HepG2 (cell line): ENCODE measurements around the gene CENPO.

Experiments used
- CREB1 ChIP-seq, 2 experiments: fragments of 450-650 bp in 1 of 2; IDR thresholded peaks; 2 replicates each; pipeline ENCODE4 v1.6.1; 2016 to 2017; ENCODE audit warnings: control low read depth in 1 of 2, mild to moderate bottlenecking in 1 of 2, missing compliant biosample characterization in 1 of 2, missing genetic modification characterization in 1 of 2
- HMG20B ChIP-seq: conservative IDR thresholded peaks from 2 replicates; pipeline ENCODE4 v1.6.1; 2016; ENCODE audit warnings: missing genetic modification reagents, missing compliant biosample characterization
- IRF1 ChIP-seq: sonication (generic); formaldehyde crosslinking; IDR thresholded peaks from 2 replicates; pipeline ENCODE4 v1.4.0; 2020; ENCODE audit warnings: low read depth, mild to moderate bottlenecking, missing genetic modification reagents
- KAT8 ChIP-seq: IDR thresholded peaks from 2 replicates; pipeline ENCODE4 v1.6.1; 2016; ENCODE audit warnings: missing genetic modification reagents, missing compliant biosample characterization
- MAFF ChIP-seq: IDR thresholded peaks from 2 replicates; pipeline ENCODE4 v1.6.1; 2011; ENCODE audit warnings: low read depth, low read length, improper control_type of control experiment
- NFE2 ChIP-seq: sonication (generic); formaldehyde crosslinking; IDR thresholded peaks from 2 replicates; pipeline ENCODE4 v1.4.0; 2020; ENCODE audit warnings: missing genetic modification reagents
- NR3C1 ChIP-seq: sonication (generic); formaldehyde crosslinking; IDR thresholded peaks from 2 replicates; pipeline ENCODE4 v1.4.0; 2020; ENCODE audit warnings: missing genetic modification reagents
- POLR2AphosphoS5 ChIP-seq: IDR thresholded peaks from 2 replicates; pipeline ENCODE4 v1.6.1; 2012; ENCODE audit warnings: low read depth, low read length
- SMAD1 ChIP-seq: sonication (generic); formaldehyde crosslinking; IDR thresholded peaks from 2 replicates; pipeline ENCODE4 v1.4.0; 2020; ENCODE audit warnings: missing genetic modification reagents, low read depth, mild to moderate bottlenecking, borderline replicate concordance
- ZFX ChIP-seq: sonication (generic); formaldehyde crosslinking; IDR thresholded peaks from 2 replicates; pipeline ENCODE4 v1.4.0; 2020; ENCODE audit warnings: mild to moderate bottlenecking, low read depth, missing genetic modification reagents, moderate library complexity
- ZNF143 ChIP-seq: sonication (generic); formaldehyde crosslinking; IDR thresholded peaks from 2 replicates; pipeline ENCODE4 v1.4.0; 2020; ENCODE audit warnings: missing genetic modification reagents
- ZNF274 ChIP-seq: sonication (generic); formaldehyde crosslinking; IDR thresholded peaks from 2 replicates; pipeline ENCODE4 v1.5.1; 2020; ENCODE audit warnings: mild to moderate bottlenecking, missing genetic modification reagents
- ZNF362 ChIP-seq: sonication (generic); formaldehyde crosslinking; IDR thresholded peaks from 2 replicates; pipeline ENCODE4 v1.4.0; 2020; ENCODE audit warnings: missing genetic modification reagents, mild to moderate bottlenecking, borderline replicate concordance
- TF ChIP-seq, protein P1 (sequence below): sonication (generic); formaldehyde crosslinking; IDR thresholded peaks from 2 replicates; pipeline ENCODE4 v1.5.0; 2020; ENCODE audit warnings: mild to moderate bottlenecking, missing genetic modification reagents, moderate library complexity

GRCh38 chr2:24839729-24840128, 46.5 kb downstream of the CENPO start:
- TF ChIP-seq ZNF143 (CRISPR knock-in tag), result no peak
- TF ChIP-seq ZNF362 (CRISPR knock-in tag), result no peak
- TF ChIP-seq POLR2AphosphoS5, result no peak
- no peak for TF ChIP-seq IRF1 (CRISPR knock-in tag)
- TF ChIP-seq, protein P1, sequence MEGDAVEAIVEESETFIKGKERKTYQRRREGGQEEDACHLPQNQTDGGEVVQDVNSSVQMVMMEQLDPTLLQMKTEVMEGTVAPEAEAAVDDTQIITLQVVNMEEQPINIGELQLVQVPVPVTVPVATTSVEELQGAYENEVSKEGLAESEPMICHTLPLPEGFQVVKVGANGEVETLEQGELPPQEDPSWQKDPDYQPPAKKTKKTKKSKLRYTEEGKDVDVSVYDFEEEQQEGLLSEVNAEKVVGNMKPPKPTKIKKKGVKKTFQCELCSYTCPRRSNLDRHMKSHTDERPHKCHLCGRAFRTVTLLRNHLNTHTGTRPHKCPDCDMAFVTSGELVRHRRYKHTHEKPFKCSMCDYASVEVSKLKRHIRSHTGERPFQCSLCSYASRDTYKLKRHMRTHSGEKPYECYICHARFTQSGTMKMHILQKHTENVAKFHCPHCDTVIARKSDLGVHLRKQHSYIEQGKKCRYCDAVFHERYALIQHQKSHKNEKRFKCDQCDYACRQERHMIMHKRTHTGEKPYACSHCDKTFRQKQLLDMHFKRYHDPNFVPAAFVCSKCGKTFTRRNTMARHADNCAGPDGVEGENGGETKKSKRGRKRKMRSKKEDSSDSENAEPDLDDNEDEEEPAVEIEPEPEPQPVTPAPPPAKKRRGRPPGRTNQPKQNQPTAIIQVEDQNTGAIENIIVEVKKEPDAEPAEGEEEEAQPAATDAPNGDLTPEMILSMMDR (CRISPR knock-in tag), result no peak; the same call in 1 of the 2 replicates
- no peak for TF ChIP-seq KAT8 (CRISPR knock-in tag)
- no peak for TF ChIP-seq NFE2 (CRISPR knock-in tag)
- no peak for TF ChIP-seq MAFF
- TF ChIP-seq ZFX (CRISPR knock-in tag), result no peak
- no peak for TF ChIP-seq CREB1 (IDR thresholded peaks at IDR 0.05)
- TF ChIP-seq CREB1 (CRISPR knock-in tag; IDR thresholded peaks at IDR 0.05), result no peak
- TF ChIP-seq ZNF274 (CRISPR knock-in tag), result no peak
- TF ChIP-seq NR3C1 (CRISPR knock-in tag), result no peak
- no peak for TF ChIP-seq SMAD1 (CRISPR knock-in tag)
- TF ChIP-seq HMG20B (CRISPR knock-in tag), result no peak
